ENCODE measurements around the gene LYZL1.
"Not testable (repeated sequence)": the region's sequence is repeated elsewhere in the genome, so short reads cannot be mapped to it uniquely, and the experiment has no call there.

Gene LYZL1

DNA sequence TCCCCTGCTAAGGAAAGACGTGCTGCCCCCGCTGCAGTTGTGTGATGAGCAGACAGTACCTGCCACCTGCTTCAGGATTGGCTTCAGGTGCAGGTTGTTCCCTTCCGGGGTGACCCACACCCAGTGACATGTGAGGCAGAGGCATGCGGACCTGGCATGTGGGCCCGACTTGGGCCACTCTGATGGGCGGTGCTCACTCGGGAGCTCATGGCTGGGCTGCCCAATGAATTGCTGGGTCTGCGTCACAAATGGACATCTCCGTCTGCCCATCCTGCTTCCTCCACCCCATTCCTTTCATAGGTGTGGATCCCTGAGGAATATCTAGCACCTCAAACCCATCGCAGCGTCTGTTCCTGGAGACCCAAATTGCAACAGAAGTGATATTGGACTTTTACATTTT, 19.3 kb downstream of the LYZL1 start:
- not testable (repeated sequence) for DNase-seq (ENCODE audit: low spot score)

DNA sequence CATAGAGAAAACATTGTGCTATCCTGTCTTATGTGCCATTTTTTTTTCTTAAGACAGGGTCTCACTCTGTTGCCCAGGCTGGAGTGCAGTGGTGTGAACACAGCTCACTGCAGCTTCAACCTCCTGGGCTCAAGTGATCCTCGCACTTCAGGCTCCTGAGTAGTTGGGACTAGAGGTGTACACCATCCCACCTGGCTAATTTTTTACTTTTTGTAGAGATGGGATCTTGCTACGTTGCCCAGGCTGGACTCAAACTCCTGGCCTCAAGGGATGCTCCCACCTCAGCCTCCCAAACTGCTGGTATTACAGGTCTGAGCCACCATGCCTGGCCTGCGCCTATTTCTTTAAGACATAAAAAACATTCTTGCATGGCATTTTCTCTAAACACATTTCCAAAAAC, 20.6 kb downstream of the LYZL1 start:
- DNase-seq (ENCODE audit: low spot score): no peak

- DNase-seq (ENCODE audit: low spot score): not testable (repeated sequence)
Observed at GRCh38 chr10:29310463-29310862, 21.6 kb downstream of the LYZL1 start.

GRCh38 chr10:29313071-29313470, 24.2 kb downstream of the LYZL1 start:
- DNase-seq (ENCODE audit: low spot score): no peak

DNA sequence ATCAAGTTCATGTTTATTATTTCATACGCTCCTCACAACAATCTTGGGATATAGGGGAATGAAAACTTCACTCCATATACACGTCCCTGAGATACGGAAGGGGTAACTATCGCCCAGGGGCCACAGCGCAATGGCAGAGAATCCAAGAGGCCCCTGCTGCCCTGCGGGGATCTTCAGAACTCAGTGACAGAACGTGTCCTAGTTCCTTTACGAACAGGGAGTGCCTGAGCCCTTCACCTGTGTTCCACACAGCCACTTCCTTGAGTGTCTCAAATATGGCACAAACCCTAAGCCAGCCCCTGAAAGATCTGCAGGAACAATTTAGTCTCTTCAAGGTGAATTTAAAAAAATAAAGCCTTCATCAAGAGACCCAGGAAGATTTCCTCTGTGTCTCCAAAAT, 25.9 kb downstream of the LYZL1 start:
- DNase-seq (ENCODE audit: low spot score): no peak

DNA sequence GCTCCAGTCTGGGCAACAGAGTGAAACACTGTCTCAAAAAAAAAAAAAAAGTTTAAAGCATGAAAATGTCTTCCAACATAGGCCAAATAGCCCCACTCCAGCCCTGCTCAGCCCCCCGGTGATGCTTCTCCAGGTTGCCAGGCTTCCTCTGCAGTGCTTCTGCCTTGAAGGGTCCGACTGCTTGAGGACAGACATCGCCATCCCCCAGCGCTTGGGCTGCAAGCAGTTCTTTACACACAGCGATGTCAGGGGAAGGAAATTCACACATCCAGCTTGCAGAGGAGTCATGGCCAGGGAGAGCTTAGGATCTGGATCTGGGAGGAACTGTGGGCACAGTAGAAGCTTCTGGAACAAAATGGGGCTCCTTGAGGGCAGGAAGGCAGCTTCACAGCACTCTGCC, 26.9 kb downstream of the LYZL1 start:
- no peak for DNase-seq (ENCODE audit: low spot score)

DNA sequence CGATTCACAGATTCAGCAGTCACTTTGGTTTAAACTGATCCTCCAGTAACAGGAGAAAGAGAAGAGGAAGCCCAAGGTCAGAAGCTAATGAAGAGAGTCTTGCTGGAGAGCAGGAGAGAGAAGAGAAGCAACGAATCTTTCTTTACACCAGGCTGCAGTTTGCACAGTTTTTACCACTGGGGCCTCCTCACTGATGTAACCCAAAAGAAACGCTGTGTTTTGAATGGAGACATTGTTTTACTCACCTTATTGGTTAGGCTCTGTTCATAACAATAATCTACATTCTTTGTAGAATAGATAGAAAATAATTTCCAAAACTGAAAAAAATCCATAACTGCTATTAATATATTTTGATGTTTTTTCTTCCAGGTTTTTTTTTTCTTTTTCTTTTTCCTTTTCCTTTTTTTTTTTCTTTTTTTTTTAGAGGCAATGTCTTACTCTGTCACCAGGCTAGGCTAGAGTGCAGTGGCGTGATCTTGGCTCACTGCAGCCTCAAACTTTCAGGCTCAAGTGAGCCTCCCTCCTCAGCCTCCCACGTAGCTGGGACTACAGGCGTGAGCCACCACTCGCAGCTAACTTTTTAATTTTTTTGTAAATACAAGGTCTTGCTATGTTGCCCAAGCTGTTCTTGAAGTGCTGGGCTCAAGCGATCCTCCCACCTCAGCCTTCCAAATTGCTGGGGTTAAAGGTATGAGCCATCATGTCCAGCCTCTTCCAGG, 27.6 kb downstream of the LYZL1 start:
- no peak for DNase-seq (ENCODE audit: low spot score)

GRCh38 chr10:29317027-29317420, 28.2 kb downstream of the LYZL1 start:
- DNase-seq (ENCODE audit: low spot score): no peak

DNA sequence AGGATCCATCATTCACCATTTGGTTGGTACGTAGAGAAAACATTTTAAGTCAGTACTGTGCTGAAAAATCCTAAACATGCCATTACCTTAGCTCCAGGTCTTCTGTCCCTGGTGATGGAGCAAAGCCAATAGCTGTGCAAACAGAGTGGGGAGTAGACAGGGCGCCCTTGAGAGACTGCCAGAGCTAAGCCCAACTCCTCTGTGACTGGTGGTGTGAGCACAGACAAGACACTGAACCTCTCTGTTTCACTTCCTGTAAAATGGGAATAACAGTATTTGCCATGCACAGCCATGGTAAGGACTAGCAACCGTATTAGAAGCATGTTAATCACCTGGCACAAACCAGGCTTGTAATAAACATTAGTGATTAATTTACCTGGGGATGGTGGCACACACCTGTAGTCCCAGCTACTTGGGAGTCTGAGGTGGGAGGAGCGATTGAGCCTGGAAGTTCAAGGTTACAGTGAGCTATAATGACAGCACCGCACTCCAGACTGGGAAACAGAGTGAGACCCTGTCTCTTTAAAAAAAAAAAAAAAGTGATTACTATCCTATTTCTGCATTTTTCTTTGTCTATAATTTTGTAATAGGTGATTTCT, 28.7 kb downstream of the LYZL1 start:
- no peak for DNase-seq (ENCODE audit: low spot score)

GRCh38 chr10:29318141-29319071, 29.5 kb downstream of the LYZL1 start:
- not testable (repeated sequence) for DNase-seq (ENCODE audit: low spot score)

GRCh38 chr10:29319205-29319781, 30.4 kb downstream of the LYZL1 start:
- no peak for DNase-seq (ENCODE audit: low spot score)

DNA sequence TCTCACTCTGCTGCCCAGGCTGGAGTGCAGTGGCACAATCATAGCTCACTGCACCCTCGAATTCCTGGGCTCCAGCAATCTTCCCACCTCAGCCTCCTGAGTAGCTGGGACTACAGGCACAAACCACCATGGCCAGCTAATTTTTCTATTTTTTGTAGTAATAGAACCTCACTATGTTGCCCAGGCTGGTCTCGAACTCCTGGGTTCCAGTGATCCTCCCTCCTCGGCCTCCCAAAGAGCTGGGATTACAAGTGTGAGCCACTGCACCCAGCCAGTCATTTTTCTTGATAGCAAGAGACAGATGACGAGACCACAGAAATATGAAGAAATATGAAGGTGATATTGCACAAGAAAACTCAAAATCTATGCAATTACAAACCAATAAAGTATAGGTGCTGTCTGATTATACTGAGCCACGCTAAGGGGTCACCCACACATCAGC, 31.8 kb downstream of the LYZL1 start:
- not testable (repeated sequence) for DNase-seq (ENCODE audit: low spot score)

DNA sequence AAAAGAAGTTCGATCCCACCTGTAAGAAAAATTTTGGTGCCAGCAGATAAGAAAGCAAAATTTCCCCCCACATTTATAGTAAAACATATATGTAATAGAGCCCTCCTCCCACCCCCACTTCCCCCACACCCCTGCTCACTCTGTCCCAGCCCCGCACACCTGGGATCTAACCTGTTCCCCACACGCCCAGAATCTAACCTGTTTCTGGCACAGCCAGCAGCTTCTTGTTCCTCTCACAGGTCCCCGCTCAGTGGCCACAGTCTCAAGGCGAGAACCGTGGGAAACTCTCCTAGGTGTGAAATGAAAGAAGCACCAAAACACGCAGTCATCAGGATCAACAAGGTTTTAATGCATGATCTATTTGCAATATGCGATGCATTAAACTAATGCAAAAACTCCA, 32.8 kb downstream of the LYZL1 start:
- DNase-seq (ENCODE audit: low spot score): no peak

DNA sequence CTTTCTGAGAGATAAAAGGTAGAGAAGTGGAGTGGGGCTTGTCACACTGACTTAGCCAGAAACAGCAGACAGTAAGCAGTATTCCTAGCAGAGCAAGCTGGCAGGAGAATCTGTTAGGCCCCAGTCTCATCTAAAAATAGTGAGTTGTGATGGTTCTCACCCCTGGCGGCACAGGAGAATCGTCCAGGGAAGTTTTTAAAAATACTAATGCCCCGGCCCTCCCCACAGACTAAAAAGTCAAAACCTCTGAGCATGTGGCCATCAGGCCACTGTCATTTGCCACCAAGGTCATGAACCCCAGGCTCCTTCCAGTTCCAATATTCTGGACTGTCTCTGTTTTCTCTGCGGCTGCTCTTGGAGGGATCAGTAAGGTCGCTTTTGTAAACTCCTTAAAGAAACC, 34.0 kb downstream of the LYZL1 start:
- no peak for DNase-seq (ENCODE audit: low spot score)

DNA sequence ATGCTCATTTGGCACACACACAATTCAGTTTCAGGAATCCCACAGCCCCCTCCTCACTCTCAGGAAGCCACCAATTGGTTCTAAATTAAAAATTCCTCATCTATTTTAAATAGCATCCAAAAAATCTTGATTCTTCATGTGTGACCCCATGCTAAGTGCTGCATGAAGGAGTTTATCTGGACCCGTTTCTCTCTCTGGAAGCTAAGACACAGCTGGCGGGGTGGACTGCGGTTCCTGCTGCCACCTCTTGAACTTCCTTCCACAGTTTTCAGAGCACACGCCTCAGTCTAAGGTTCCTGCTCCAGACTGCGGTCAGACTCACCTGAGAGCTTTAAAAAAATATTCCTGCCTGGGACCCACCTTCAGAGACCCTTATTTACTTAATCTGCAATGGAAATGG, 34.5 kb downstream of the LYZL1 start:
- no peak for DNase-seq (ENCODE audit: low spot score)

- no peak for DNase-seq (ENCODE audit: low spot score)
Observed at GRCh38 chr10:29324220-29324841, 35.5 kb downstream of the LYZL1 start.

- DNase-seq (ENCODE audit: low spot score): no peak
Observed at GRCh38 chr10:29326299-29326698, 37.4 kb downstream of the LYZL1 start.

DNA sequence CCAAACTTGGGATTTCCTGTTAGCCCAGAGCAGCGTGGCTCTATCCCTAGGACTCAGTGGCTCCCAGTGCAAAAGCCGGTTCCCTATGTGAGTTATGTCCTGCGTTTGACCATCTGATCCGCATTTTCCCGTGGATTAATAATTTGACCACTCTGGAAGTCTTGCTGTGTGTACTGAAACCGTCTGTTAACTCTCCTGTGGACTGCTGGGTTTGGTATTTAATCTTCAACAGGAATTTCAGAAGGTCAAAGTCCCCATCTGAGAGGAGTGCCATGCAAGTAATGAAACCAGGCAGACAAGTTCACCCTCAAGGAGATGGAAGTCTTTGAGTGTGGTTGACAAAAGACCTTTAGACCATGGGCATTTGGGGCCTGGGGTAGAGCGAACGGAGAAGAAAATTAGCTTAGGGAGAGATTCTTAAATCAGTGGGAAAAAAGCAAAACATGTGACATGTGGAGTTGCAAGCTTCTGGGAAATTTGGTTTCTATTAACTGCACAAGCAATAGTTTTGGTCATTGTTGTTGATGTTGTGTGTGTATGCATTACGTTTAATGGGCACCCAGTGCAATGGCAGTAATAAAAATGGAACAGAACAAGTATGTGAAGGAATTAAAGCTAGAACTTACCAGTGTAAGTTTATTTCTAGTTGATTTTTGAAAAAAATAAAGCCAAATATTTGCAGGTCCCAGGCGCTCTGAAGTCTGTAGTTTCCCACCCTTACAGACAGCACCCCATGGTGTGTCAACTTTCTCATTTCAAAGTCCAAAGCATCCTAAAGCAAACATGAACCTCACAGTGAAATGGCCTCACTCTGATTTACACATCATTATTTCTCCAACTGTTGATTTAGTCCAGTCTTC, 38.2 kb downstream of the LYZL1 start:
- DNase-seq (ENCODE audit: low spot score): no peak

DNA sequence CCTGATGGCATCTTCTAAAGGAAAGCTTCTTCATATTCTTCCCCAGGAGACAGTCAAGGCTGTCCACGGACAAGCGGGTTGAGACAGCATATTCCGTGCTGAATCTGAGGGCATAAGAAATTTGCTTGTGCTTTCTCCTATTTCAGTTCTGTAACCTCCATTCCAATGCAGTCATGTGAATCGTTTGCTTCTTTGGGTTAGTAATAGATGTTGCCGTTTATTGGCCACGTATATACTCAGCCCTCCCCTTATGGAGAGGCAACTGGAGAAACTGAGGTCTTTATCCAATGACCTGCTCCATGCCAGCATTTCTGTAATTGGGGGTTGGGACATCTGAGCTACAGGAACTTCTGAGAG, 38.9 kb downstream of the LYZL1 start:
- no peak for DNase-seq (ENCODE audit: low spot score)

DNA sequence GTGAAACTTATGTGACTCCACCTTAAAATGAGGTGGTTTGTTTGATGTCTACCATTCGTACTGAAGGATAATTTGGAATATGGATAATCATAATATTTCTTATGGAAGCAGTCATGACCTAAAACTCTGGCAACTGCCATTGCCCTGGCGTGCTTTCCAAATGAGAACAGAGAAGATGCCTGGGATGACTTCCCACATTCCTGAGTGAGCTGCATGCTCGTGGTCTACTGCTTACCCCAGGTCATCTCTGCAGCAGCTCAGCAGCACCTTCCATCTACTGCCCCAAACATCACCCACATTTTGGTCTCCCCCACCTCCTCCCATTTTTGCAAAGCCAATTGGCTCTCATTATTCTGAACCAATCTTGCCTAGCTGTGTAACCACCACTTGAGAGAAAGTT, 40.1 kb downstream of the LYZL1 start:
- no peak for DNase-seq (ENCODE audit: low spot score)

- DNase-seq (ENCODE audit: low spot score): no peak
Observed at GRCh38 chr10:29329420-29329819, 40.5 kb downstream of the LYZL1 start.
